Vagina (tissue), 2 donors: ENCODE results near the gene SPIN1.

ENCODE experiments used
- CTCF ChIP-seq, 3 experiments: fragments of 450-650 bp in 2 of 3; fragments of 200-600 bp in 1 of 3; sonication (generic) in 1 of 3; IDR thresholded peaks; one replicate each; pipeline ENCODE4 v1.5.1; 2017 to 2019; ENCODE audit warnings: antibody characterized with exemption in 3 of 3, mild to moderate bottlenecking in 2 of 3, moderate library complexity in 2 of 3
- POLR2A ChIP-seq, 2 donors: fragments of 450-650 bp; IDR thresholded peaks; one replicate each; pipeline ENCODE4 v1.6.1; 2017; ENCODE audit warnings: antibody characterized with exemption in 2 of 2, mild to moderate bottlenecking in 2 of 2, moderate library complexity in 2 of 2
- POLR2AphosphoS5 ChIP-seq, 2 donors: sonication (generic); formaldehyde crosslinking; IDR thresholded peaks; one replicate each; pipeline ENCODE4 v1.9.0; 2017; ENCODE audit warnings: antibody characterized with exemption in 2 of 2, mild to moderate bottlenecking in 2 of 2, low read depth in 1 of 2; ENCODE audit not compliant: insufficient read depth in 1 of 2

- TF ChIP-seq POLR2A (IDR thresholded peaks at IDR 0.05) (no peak), POLR2AphosphoS5 (IDR thresholded peaks at IDR 0.05; ENCODE audit: insufficient read depth in 1 of 2, low read depth in 1 of 2) (no peak), CTCF (IDR thresholded peaks at IDR 0.05) (no peak)
Measured at GRCh38 chr9:88436379-88436778, 48.1 kb downstream of the SPIN1 start.
